HG03066 (cell line): ENCODE measurements around the gene SAP25.
A peak's percentile ranks its signal among the peaks of the same experiment; 100 is the strongest.
"Not testable (repeated sequence)": the region's sequence is repeated elsewhere in the genome, so short reads cannot be mapped to it uniquely, and the experiment has no call there.

ENCODE experiments used
- ATAC-seq: cut with Tn5 transposase; IDR thresholded peaks from one replicate; pipeline ENCODE4 v1.9.1; 2021; ENCODE audit warnings: low read depth; ENCODE audit not compliant: unreplicated experiment

SAP25 gene

DNA sequence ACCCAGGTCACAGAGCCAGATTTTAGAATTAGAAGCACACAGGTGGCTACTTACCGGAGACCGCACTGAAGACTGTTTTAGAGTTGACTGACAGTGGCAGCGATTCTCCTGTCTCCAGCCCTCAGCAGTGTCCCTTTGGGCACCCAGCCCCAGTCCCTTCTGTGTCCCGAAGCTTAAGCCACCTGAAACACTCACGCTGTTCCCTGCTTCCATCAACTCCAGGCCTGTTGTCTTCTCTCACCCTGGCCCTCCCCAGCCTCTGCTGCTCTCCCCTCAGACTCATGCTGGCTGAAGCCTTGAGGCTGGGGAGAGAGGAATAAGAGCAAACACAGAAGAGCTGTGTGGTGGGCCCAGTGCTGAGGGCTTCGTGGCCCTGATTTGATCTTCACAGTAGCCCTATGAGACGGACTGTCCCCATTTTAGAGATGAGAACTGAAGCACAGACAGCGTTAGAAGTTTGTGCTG lies 10.6 kb downstream of the SAP25 start:
- no peak for ATAC-seq

- ATAC-seq, result no peak
Measured at GRCh38 chr7:100562195-100563099, 11.3 kb downstream of the SAP25 start.

DNA sequence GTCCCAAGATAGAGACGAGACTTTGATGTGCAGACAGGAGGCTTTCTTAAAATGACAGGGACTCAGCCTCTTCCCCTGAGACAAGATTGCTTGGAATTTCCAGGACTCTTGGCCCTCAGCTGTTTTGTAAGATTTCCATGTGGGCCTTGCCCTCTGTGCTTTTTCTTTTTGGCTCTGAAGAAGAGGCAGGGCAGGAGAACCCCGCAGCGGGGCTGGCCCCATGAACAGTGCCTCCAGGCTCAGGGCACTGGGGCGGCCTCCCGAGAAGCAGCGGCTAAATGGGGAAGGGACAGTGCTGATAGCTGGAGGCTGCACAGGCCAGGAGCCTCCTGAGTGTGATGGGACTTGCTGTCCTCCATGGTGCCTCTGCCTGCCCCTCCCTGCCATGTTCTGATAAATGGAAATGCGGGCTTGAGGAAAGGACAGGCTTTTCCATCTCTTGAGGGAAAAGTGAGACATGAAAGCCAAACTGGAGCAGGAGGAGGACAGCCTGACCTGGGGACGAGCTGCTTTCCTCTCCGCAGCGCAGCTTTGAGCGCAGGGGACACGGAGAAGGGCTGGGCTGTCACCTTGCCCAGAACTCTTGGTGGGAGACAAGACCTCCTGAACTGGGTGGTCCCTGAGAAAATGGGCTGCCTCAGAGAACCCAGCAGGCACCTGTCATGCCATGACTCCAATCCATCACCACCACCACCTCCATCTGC lies 12.1 kb downstream of the SAP25 start:
- ATAC-seq, result no peak

- ATAC-seq, result no peak
Measured at GRCh38 chr7:100559127-100559526, 14.6 kb downstream of the SAP25 start.

- no peak for ATAC-seq
Measured at GRCh38 chr7:100556541-100556940, 17.2 kb downstream of the SAP25 start.

GRCh38 chr7:100555701-100556100 lies 18.0 kb downstream of the SAP25 start:
- ATAC-seq, result no peak

DNA sequence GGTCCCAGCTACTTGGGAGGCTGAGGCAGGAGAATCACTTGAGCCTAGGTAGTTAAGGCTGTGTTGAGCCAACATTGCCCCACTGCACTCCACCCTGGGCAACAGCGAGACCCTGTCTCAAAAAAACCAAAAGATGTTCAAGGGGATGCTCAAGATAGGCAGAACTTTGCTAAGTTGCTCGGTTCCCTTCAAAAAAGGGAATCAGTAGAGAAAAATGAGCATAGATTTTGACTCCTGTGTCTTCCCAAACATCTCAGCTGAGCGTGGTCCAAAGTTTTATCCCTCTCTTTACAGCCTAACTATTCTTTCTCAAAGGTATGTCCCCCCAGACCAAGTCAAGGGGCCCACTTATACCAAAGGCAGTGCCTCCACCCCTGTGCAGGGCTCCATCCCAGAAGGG lies 20.7 kb downstream of the SAP25 start:
- no peak for ATAC-seq

DNA sequence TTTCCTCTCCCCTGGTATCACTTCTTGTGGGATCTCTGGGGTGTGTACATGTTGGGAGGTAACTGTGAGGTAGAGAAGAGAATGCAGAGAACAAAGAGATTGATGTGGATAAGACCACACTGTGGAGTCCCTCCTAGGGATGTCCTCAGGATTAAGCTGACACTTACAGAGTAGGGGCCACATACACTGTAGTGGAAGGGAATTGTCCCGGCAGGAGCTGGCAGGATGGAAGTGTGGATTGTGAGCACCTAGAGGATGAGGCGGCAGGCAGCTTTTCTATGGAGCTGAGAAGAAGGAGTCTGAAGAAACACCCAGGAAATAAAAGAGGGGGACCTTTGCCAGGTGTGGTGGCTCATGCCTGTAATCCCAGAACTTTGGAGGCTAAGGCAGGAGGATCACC lies 21.2 kb downstream of the SAP25 start:
- no peak for ATAC-seq

- ATAC-seq, result not testable (repeated sequence)
Measured at GRCh38 chr7:100548446-100548845, 25.3 kb downstream of the SAP25 start.

DNA sequence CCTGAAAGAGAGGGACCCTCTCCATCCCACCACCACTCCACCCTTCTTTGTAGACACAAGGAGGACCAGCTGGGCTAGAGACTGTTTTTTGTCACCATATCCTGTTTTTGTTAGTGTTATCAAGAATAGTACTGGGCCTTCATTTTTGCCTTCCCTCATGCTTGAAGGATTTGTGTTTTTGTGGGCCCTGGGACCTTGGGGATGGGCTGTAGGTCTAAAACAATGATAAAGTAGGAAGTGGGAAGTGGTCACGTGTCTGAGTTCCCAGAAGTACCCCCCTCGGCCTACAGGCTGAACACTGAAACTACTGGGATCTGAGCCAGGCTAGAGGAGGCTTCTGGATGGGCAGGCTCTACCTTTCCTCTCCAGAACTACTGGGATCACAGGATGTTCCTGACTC lies 25.8 kb downstream of the SAP25 start:
- no peak for ATAC-seq

DNA sequence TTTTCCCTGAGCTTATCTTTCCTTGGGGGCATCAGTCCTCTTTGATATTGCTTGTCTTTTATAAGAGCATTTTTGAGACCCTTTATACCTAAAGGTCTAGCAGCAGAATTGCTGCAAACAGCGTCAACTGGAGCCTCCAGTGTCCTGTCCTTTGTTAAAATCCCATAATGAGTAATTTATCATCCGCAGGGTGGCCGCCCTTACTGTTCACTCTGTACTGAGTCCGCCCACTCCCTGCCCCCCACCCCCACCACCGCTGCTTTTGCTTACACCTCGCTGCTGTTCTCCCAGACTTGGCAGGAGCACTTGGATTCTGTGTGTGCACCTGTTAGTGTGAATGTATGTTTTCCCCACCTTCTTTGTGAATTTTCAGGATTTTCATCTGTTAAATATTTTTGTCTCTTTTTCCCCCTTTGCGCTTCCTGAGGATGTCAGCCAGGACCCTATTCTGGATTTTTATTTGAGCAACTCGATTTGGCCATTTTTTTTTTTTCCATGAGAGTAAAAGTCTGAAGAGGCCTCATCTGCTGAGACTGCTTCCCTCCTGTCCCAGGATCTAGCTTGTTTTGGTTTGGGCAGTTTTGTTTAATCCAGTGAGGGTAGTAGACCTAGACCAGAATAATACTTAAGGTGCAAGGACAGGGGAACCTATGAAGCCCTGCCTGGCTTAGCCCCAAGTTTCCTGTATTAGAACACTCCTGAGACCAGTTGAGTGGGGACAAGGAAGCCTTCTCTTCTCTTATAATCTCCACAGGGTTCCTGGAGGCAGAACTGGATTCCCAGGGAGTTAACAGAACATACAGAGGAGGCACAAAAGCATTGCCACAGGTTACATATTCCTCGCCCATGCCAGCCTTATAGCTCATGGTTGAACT lies 26.5 kb downstream of the SAP25 start:
- ATAC-seq, result no peak

- peak; percentile 45 for ATAC-seq
Measured at GRCh38 chr7:100546129-100546925, 27.4 kb downstream of the SAP25 start.

GRCh38 chr7:100545360-100546128 lies 28.2 kb downstream of the SAP25 start:
- no peak for ATAC-seq

DNA sequence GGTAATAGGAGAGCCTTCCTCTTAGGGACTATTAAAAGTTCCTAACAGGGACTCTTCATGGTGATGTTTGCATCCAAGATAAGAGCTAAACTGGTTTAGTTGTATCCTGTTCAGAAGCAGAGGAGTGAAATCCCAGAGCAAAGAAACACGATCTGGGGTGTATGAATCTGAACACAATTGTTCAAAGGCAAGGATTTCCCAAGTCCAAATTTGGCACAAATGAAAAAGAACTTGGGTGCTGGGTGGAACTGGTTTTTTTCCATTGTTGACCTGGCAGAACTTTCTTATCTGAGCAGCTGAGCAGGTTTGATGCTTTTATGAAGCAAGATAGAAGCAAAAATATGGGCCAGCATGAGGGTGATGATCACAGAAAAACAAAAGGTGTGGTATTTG lies 28.7 kb downstream of the SAP25 start:
- ATAC-seq, result no peak

DNA sequence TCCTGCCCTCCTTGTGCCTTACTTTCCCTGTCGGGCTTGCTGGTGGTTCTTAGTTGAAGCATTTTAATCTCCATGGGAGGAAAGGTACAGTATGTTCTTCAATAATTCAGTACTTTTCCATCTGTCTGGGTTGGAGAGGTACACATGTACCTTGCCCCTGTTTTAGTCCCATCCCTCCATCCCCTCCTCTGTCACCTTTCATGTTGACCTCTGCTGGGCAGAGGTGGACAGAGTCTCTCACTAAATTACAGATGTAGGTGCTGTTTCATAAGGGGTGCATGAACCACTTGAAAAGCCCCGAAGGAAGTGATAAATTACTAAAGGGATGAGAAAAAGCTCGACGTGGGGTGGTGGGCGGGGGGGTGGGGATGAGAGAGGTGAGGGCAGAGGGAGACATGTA lies 29.3 kb downstream of the SAP25 start:
- no peak for ATAC-seq

DNA sequence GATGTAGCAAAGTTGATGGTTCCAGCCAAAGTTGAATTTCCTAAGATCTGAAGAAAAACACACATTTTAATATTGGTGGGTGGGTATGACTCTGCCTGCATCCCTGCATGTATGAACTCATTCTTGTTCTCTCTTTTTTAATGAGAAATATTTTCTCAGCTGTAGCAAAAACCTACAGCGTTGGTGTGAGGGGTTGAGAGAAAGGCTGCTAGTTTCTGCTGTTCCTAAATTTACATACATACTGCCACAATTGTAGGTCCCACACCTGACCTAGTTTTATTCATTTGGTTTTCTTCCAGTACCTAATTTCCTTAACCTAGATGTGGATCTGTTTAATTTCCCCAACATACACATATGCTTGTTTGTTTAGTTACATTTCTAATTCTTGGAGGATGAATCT lies 30.1 kb downstream of the SAP25 start:
- no peak for ATAC-seq

DNA sequence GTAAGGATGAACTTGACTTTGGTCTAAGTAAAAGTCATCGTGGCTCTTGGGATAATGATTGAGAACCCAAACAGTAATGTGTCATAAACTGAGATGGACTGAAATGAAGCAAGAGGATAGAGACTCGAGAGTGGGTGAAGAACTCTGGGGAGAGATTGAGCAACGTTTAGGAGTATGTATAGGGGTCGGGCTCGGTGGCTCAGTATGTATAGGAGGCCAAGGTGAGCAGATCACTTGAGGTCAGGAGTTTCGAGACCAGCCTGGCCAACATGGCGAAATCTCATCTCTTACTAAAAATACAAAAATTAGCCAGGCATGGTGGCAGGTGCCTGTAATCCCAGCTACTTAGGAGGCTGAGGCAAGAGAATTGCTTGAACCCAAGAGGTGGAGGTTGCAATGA lies 32.4 kb downstream of the SAP25 start:
- not testable (repeated sequence) for ATAC-seq

- no peak for ATAC-seq
Measured at GRCh38 chr7:100540073-100540723, 33.5 kb downstream of the SAP25 start.
